OCI-LY7 (cell line): Measurements from ENCODE around the gene SP7. TPM values are rescaled to one million over a fixed set of nuclear protein-coding genes. Genes with fewer than 3 reads are reported as not detected.

Source experiments
- BruUV-seq: library from RNA; stranded (reverse); fragments of 400-500 nt; replicated peaks from 2 replicates; lab custom pipeline; 2021; lab: Mats Ljungman, UMichigan
- CTCF ChIA-PET: fragments of 300-600 bp; sonication (Branson Sonifier 250); formaldehyde crosslinking; loops from one replicate; lab custom pipeline; 2022; ENCODE audit warnings: antibody characterized with exemption; ENCODE audit not compliant: unreplicated experiment; lab: Charles Lee
- POLR2A ChIA-PET: fragments of 300-600 bp; sonication (Branson Sonifier 250); formaldehyde crosslinking; loops from one replicate; lab custom pipeline; 2022; ENCODE audit warnings: antibody characterized with exemption; lab: Charles Lee
- DNase-seq: peaks from one replicate; pipeline ENCODE4 v3.0.0-alpha.2; 2015; ENCODE audit warnings: low spot score
- H2AFZ ChIP-seq: fragments of 200-600 bp; sonication (generic), shearing (Covaris generic); 2 replicates; pipeline ENCODE4 v1.6.1; 2014; ENCODE audit warnings: mild to moderate bottlenecking, antibody characterized with exemption, low read length, moderate library complexity
- H3K27ac ChIP-seq: fragments of 200-600 bp; sonication (generic); 2 replicates; pipeline ENCODE4 v1.5.1; 2014; ENCODE audit warnings: mixed run types, low read depth, mild to moderate bottlenecking, moderate library complexity, low read length, inconsistent platforms; ENCODE audit not compliant: poor library complexity, severe bottlenecking
- H3K36me3 ChIP-seq: fragments of 200-600 bp; sonication (generic); 2 replicates; pipeline ENCODE4 v1.6.1; 2014; ENCODE audit warnings: mild to moderate bottlenecking, antibody characterized with exemption, low read length, moderate library complexity, mixed read lengths; ENCODE audit not compliant: insufficient read depth
- H3K4me1 ChIP-seq: fragments of 200-600 bp; sonication (generic); 2 replicates; pipeline ENCODE4 v1.5.1; 2014; ENCODE audit warnings: mild to moderate bottlenecking, low read length; ENCODE audit not compliant: insufficient read depth, poor library complexity, severe bottlenecking
- H3K4me2 ChIP-seq: fragments of 200-600 bp; sonication (generic); 2 replicates; pipeline ENCODE4 v1.6.1; 2014; ENCODE audit warnings: mild to moderate bottlenecking, low read length
- H3K4me3 ChIP-seq: fragments of 200-600 bp; sonication (generic); 2 replicates; pipeline ENCODE4 v1.5.1; 2014; ENCODE audit warnings: mild to moderate bottlenecking, low read depth, low read length; ENCODE audit not compliant: poor library complexity, severe bottlenecking
- H3K79me2 ChIP-seq: fragments of 200-600 bp; sonication (generic); 2 replicates; pipeline ENCODE4 v1.6.1; 2016; ENCODE audit warnings: low read depth, mild to moderate bottlenecking, low read length, moderate library complexity, mixed read lengths; ENCODE audit not compliant: insufficient read depth
- H3K9me2 ChIP-seq: fragments of 200-600 bp; sonication (generic); 2 replicates; pipeline ENCODE4 v1.6.1; 2016; ENCODE audit warnings: mild to moderate bottlenecking, low read length, mixed read lengths; ENCODE audit not compliant: insufficient read depth
- H3K9me3 ChIP-seq: fragments of 200-600 bp; sonication (generic); 2 replicates; pipeline ENCODE4 v1.6.1; 2014; ENCODE audit warnings: mild to moderate bottlenecking, mixed run types, low read length, mixed read lengths
- H4K20me1 ChIP-seq: fragments of 200-600 bp; sonication (generic); 2 replicates; pipeline ENCODE4 v1.6.1; 2014; ENCODE audit warnings: mild to moderate bottlenecking, antibody characterized with exemption, low read length, moderate library complexity, mixed read lengths; ENCODE audit not compliant: insufficient read depth
- EZH2phosphoT487 ChIP-seq: fragments of 200-600 bp; sonication (generic); IDR thresholded peaks from 2 replicates; pipeline ENCODE4 v1.6.1; 2018; ENCODE audit warnings: low read depth, borderline replicate concordance, mild to moderate bottlenecking, mixed run types, antibody characterized with exemption, low read length, moderate library complexity, mixed read lengths
- intact Hi-C: fragments of 100-400 bp; cut with micrococcal nuclease; formaldehyde crosslinking; loops from one replicate; pipeline ENCODE4 v1.10.0; 2022; ENCODE audit not compliant: unreplicated experiment
- total RNA-seq, 2 experiments: library from RNA; depleted of rRNA in 1 of 2; stranded (reverse); fragments of >200 nt in 1 of 2; shearing (Covaris generic) in 1 of 2; gene quantifications; 2 replicates each; pipeline ENCODE4 v1.2.3, GENCODE V29; 2014 to 2022
- TF ChIP-seq, protein P1 (sequence below): fragments of 200-600 bp; sonication (generic); conservative IDR thresholded peaks from 2 replicates; pipeline ENCODE4 v1.5.1; 2014; ENCODE audit warnings: mild to moderate bottlenecking, antibody characterized with exemption, low read length, moderate library complexity, mixed read lengths

SP7 gene
- total RNA-seq, 2 experiments from 2014 or later = 0.16 to 0.27 TPM

GRCh38 chr12:53300187-53300586 lies 36.0 kb downstream of the SP7 start:
- intact Hi-C loops = no loop called here

GRCh38 chr12:53299454-53300180 lies 36.5 kb downstream of the SP7 start, which contains the start of gene MYG1:
Gene MYG1 (plus strand): TSS chr12:53299695. CDS start chr12:53299738, 43 bp downstream.
- Histone ChIP-seq H3K4me2 (peak within 1 kb of the TSS; percentile 84), H3K9me3 (no peaks in the 10 kb centered on the region), H3K4me1 (peaks cover 28% of the 10 kb centered on the region), H3K4me3 (peak within 1 kb of the TSS; percentile 72), H3K36me3 (peaks cover 52% of the 10 kb centered on the region), H4K20me1 (no peaks in the 10 kb centered on the region), H3K79me2 (peaks cover 25% of the 10 kb centered on the region), H3K27ac (no peak within 1 kb of the TSS), H3K9me2 (no peaks in the 10 kb centered on the region), H2AFZ (no peak within 1 kb of the TSS; the same call in 1 of the 2 replicates)
- DNase-seq = peak; percentile 92
- ChIA-PET POLR2A (interaction anchor here (0.6 to 2.4 kb wide), 5 partner anchors 21 to 304 kb away, joined by 3 to 17 read pairs (median 5); partner anchors contain the start of genes AAAS and SP1), CTCF (interaction anchor here (0.7 to 1.2 kb wide), 3 partner anchors 20 to 45 kb away, joined by 3 to 4 read pairs (median 4); partner anchors contain the start of gene AAAS)
- intact Hi-C loops = loop anchor here (1.0 kb wide), 1 partner anchor 22 kb away; the partner anchor contains the start of gene AAAS
- BruUV-seq = no TSS peak
- TF ChIP-seq, protein P1, sequence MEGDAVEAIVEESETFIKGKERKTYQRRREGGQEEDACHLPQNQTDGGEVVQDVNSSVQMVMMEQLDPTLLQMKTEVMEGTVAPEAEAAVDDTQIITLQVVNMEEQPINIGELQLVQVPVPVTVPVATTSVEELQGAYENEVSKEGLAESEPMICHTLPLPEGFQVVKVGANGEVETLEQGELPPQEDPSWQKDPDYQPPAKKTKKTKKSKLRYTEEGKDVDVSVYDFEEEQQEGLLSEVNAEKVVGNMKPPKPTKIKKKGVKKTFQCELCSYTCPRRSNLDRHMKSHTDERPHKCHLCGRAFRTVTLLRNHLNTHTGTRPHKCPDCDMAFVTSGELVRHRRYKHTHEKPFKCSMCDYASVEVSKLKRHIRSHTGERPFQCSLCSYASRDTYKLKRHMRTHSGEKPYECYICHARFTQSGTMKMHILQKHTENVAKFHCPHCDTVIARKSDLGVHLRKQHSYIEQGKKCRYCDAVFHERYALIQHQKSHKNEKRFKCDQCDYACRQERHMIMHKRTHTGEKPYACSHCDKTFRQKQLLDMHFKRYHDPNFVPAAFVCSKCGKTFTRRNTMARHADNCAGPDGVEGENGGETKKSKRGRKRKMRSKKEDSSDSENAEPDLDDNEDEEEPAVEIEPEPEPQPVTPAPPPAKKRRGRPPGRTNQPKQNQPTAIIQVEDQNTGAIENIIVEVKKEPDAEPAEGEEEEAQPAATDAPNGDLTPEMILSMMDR = no peak; the same call in 1 of the 2 replicates
- no peak for TF ChIP-seq EZH2phosphoT487

More at GRCh38 chr12:53300187-53300586, 36.0 kb downstream of the SP7 start:
- DNase-seq = no peak
- Histone ChIP-seq H3K79me2 (peaks cover 25% of the 10 kb centered on the region), H2AFZ (no peak overlapping the region; the same call in 1 of the 2 replicates), H3K36me3 (peaks cover 50% of the 10 kb centered on the region), H3K27ac (no peak overlapping the region), H3K4me1 (peaks cover 22% of the 10 kb centered on the region), H3K9me2 (no peaks in the 10 kb centered on the region), H3K9me3 (no peaks in the 10 kb centered on the region), H3K4me2 (peak overlapping the region; percentile 84), H3K4me3 (peak overlapping the region; percentile 72), H4K20me1 (no peaks in the 10 kb centered on the region)
- ChIA-PET CTCF (interaction anchor here (1.2 kb wide), 1 partner anchor 21 kb away, joined by 4 read pairs; the partner anchor contains the start of gene AAAS), POLR2A (interaction anchor here (0.6 to 1.7 kb wide), 5 partner anchors 23 to 132 kb away, joined by 3 to 6 read pairs (median 4); no protein-coding TSS in a partner anchor)
- no peak for TF ChIP-seq EZH2phosphoT487
- TF ChIP-seq, protein P1 = no peak
- BruUV-seq = no TSS peak
